Neuronal stem cell (in vitro differentiated cells): Measurements from ENCODE around the gene ING5.

Experiments
- DNase-seq: peaks from one replicate; pipeline ENCODE4 v3.0.0-alpha.2; 2013; ENCODE audit warnings: low spot score
- H2AFZ ChIP-seq: one replicate; pipeline ENCODE4 v1.6.1; 2013; ENCODE audit warnings: mild to moderate bottlenecking, low read length, inconsistent platforms
- H2AK5ac ChIP-seq: 2 replicates; pipeline ENCODE4 v1.6.1; 2013; ENCODE audit warnings: low read depth, mild to moderate bottlenecking, inconsistent platforms, low read length, moderate library complexity, mixed read lengths
- H2BK120ac ChIP-seq: 2 replicates; pipeline ENCODE4 v1.6.1; 2013; ENCODE audit warnings: low read depth, mild to moderate bottlenecking, inconsistent platforms, low read length, moderate library complexity, mixed read lengths
- H2BK12ac ChIP-seq: one replicate; pipeline ENCODE4 v1.6.1; 2013; ENCODE audit warnings: low read length, inconsistent platforms
- H2BK15ac ChIP-seq: 2 replicates; pipeline ENCODE4 v1.6.1; 2013; ENCODE audit warnings: mild to moderate bottlenecking, low read length, inconsistent platforms, mixed read lengths
- H2BK5ac ChIP-seq: one replicate; pipeline ENCODE4 v1.6.1; 2013; ENCODE audit warnings: inconsistent platforms, mild to moderate bottlenecking, low read length, moderate library complexity
- H3K14ac ChIP-seq: one replicate; pipeline ENCODE4 v1.6.1; 2013; ENCODE audit warnings: low read length, inconsistent platforms
- H3K18ac ChIP-seq: 2 replicates; pipeline ENCODE4 v1.6.1; 2013; ENCODE audit warnings: low read length, inconsistent platforms
- H3K23ac ChIP-seq: 2 replicates; pipeline ENCODE4 v1.6.1; 2013; ENCODE audit warnings: low read depth, mild to moderate bottlenecking, mixed read lengths, low read length, inconsistent platforms; ENCODE audit not compliant: poor library complexity
- H3K27ac ChIP-seq: replicated peaks from 3 replicates; pipeline ENCODE4 v1.5.1; 2013; ENCODE audit warnings: low read length, inconsistent platforms
- H3K27me3 ChIP-seq, 3 experiments: 2 replicates each; pipeline ENCODE4 v1.6.1; 2013; ENCODE audit warnings: low read length in 3 of 3, mild to moderate bottlenecking in 2 of 3, inconsistent platforms in 1 of 3, low read depth in 1 of 3, mixed read lengths in 1 of 3, moderate library complexity in 1 of 3; ENCODE audit not compliant: control insufficient read depth in 3 of 3, insufficient read depth in 3 of 3
- H3K36me3 ChIP-seq, 2 donors: replicated peaks in 1 of 2; 2 replicates each; pipeline ENCODE4 v1.6.1; 2013; ENCODE audit warnings: low read length in 2 of 2; ENCODE audit not compliant: control insufficient read depth in 2 of 2, insufficient read depth in 2 of 2
- H3K4ac ChIP-seq: 2 replicates; pipeline ENCODE4 v1.6.1; 2013; ENCODE audit warnings: inconsistent platforms, mild to moderate bottlenecking, low read length, moderate library complexity
- H3K4me1 ChIP-seq, 2 donors: 1 replicate in 1 of 2; 2 replicates in 1 of 2; pipeline ENCODE4 v1.6.1; 2013; ENCODE audit warnings: low read length in 2 of 2, low read depth in 1 of 2; ENCODE audit not compliant: control insufficient read depth in 2 of 2, insufficient read depth in 1 of 2
- H3K4me2 ChIP-seq: one replicate; pipeline ENCODE4 v1.6.1; 2013; ENCODE audit warnings: mild to moderate bottlenecking, low read length, inconsistent platforms; ENCODE audit not compliant: insufficient read depth, poor library complexity, severe bottlenecking
- H3K4me3 ChIP-seq, 2 donors: 2 replicates each; pipeline ENCODE4 v1.5.1; 2013; ENCODE audit warnings: low read length in 2 of 2, mild to moderate bottlenecking in 2 of 2, inconsistent platforms in 1 of 2, moderate library complexity in 1 of 2
- H3K79me1 ChIP-seq: one replicate; pipeline ENCODE4 v1.6.1; 2013; ENCODE audit warnings: low read depth, mild to moderate bottlenecking, inconsistent platforms, low read length, moderate library complexity
- H3K9ac ChIP-seq: one replicate; pipeline ENCODE4 v1.6.1; 2013; ENCODE audit warnings: mild to moderate bottlenecking, low read depth, low read length, inconsistent platforms; ENCODE audit not compliant: poor library complexity
- H3K9me3 ChIP-seq, 2 donors: replicated peaks in 1 of 2; 2 replicates each; pipeline versions ENCODE3 to v1.6.1; 2013; ENCODE audit warnings: low read length in 2 of 2, mild to moderate bottlenecking in 2 of 2, inconsistent platforms in 1 of 2, low read depth in 1 of 2, mixed read lengths in 1 of 2, moderate library complexity in 1 of 2; ENCODE audit not compliant: control insufficient read depth in 2 of 2, insufficient read depth in 1 of 2
- H4K8ac ChIP-seq: one replicate; pipeline ENCODE4 v1.6.1; 2013; ENCODE audit warnings: low read depth, mild to moderate bottlenecking, inconsistent platforms, low read length, moderate library complexity
- H4K91ac ChIP-seq: one replicate; pipeline ENCODE4 v1.6.1; 2013; ENCODE audit warnings: low read length, low read depth, mild to moderate bottlenecking, inconsistent platforms; ENCODE audit not compliant: poor library complexity
- WGBS, 2 donors: extraction: QIAGEN DNeasy Blood & Tissue Kit; methylation state at CpG; one replicate each; pipeline ENCODE4 v1.1.7; 2013; ENCODE audit warnings: missing lambda C conversion rate in 2 of 2, mixed read lengths in 1 of 2; ENCODE audit not compliant: insufficient read length in 2 of 2, insufficient replicate concordance in 1 of 2; ENCODE audit errors: extremely low coverage in 2 of 2; 5-methylcytosine and 5-hydroxymethylcytosine counted together

ING5 gene

DNA sequence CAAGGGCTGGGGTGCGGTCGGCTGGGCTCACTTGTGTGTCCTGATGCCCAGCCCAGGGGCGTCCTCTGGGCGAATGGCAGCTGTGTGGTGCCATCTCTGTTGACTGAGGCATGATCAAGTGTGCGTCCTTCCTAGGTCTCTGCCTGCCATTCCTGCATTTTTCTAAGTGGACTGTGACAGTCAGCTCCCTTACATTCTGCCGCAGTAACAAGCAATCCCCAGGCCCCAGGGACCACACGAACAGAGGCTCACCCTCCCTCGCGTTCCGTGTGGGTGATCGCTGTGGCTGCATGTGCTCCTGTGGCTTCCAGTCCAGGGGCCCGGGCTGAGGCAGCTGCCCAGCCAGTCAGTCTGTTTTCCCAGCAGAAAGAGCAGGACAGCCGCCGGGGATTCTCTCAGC lies 50.4 kb downstream of the ING5 start:
- Histone ChIP-seq H4K8ac (no peak overlapping the region), H3K27me3 (no peaks in the 10 kb centered on the region), H3K14ac (no peak overlapping the region), H2BK5ac (peak overlapping the region; percentile 42), H3K27ac (no peak overlapping the region), H3K18ac (peak overlapping the region; percentile 2), H3K4me2 (no peak overlapping the region), H2BK12ac (peak overlapping the region; percentile 73), H3K4me3 (no peak overlapping the region), H3K23ac (peak overlapping the region; percentile 44), H2BK120ac (no peak overlapping the region), H3K79me1 (peaks cover 10% of the 10 kb centered on the region), H2BK15ac (no peak overlapping the region), H2AK5ac (peak overlapping the region; percentile 14), H4K91ac (no peak overlapping the region), H2AFZ (no peak overlapping the region), H3K36me3 (peaks cover 20 to 48% of the 10 kb centered on the region in 2 donors), H3K9ac (no peak overlapping the region), H3K4ac (no peak overlapping the region), H3K4me1 (peaks cover 0 to 2% of the 10 kb centered on the region in 2 donors), H3K9me3 (no peaks in the 10 kb centered on the region)
- no CpG with 5 or more reads among the region's 14 CpGs for WGBS, 2 donors
- no peak for DNase-seq

DNA sequence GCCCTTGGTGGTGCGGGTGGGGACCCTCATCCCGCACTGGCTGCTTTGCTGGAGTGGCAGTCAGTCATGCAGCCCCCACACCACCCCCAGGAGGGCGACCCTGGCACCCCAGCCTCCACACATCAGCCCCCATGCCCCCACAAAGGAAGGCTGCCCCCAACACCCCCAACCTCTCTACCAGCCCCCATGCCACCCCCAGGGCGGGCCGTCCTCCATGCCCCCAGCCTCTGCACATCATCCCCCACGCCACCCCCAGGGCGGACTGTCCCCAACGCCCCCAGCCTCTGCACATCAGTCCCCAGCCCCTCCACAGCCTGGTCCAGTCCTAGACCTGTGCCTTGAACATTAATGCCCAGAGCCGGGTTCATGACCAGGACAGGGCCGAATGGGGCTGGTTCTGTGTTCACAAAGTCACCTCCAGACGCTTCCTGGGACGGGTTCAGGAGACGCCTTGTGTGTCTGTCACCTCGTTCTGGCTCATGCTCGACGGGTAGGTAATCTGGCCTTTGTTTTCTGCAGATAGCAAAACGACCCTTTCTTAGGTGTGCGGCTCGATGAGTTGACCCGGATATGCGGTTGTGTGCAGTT lies 50.9 kb downstream of the ING5 start:
- Histone ChIP-seq H3K4me2 (no peak overlapping the region), H4K91ac (no peak overlapping the region), H3K4ac (no peak overlapping the region), H2BK12ac (peak overlapping the region; percentile 73), H3K18ac (peak overlapping the region; percentile 2), H3K9ac (no peak overlapping the region), H3K4me1 (peaks cover 0 to 2% of the 10 kb centered on the region in 2 donors), H2BK5ac (peak overlapping the region; percentile 42), H3K36me3 (peaks cover 20 to 47% of the 10 kb centered on the region in 2 donors), H4K8ac (no peak overlapping the region), H2BK120ac (no peak overlapping the region), H3K23ac (no peak overlapping the region), H2BK15ac (no peak overlapping the region), H3K9me3 (no peaks in the 10 kb centered on the region), H3K27me3 (no peaks in the 10 kb centered on the region), H3K4me3 (no peak overlapping the region), H2AFZ (no peak overlapping the region), H3K79me1 (peaks cover 10% of the 10 kb centered on the region), H3K27ac (no peak overlapping the region), H2AK5ac (peak overlapping the region; percentile 14), H3K14ac (no peak overlapping the region)
- WGBS, 2 donors: no CpG with 5 or more reads among the region's 21 CpGs
- no peak for DNase-seq

DNA sequence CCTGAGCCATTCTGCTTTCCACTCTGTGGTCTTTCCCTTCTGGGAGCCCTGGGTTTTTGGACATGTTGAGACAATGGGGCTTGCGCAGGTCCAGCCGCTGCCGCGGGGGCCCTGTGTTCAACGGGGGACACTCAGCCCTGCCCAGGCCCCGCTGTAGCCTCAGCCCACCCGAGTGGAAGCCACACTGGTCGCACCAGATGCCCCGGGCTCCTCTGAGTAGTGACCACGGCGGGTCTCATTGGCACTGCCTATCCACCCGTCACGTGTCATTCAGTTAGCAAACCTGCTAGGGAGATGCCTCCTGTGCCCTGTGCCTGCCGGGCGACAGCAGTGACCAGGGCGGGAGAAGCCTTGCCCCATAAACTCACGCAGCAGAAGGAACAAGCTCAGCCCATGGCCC lies 51.7 kb downstream of the ING5 start:
- H4K91ac ChIP-seq: peak overlapping the region; percentile 85
- no peak overlapping the region for H4K8ac ChIP-seq
- H3K9ac ChIP-seq: no peak overlapping the region
- peak overlapping the region; percentile 54 for H2BK5ac ChIP-seq
- H3K27ac ChIP-seq: no peak overlapping the region
- peaks cover 10% of the 10 kb centered on the region for H3K79me1 ChIP-seq
- no CpG with 5 or more reads among the region's 17 CpGs for WGBS, 2 donors
- no peak overlapping the region for H3K4me3 ChIP-seq
- H3K23ac ChIP-seq: no peak overlapping the region
- H2BK120ac ChIP-seq: peak overlapping the region; percentile 2
- H2AFZ ChIP-seq: no peak overlapping the region
- peak overlapping the region; percentile 96 for H2AK5ac ChIP-seq
- no peaks in the 10 kb centered on the region for H3K27me3 ChIP-seq
- H3K4me1 ChIP-seq: peaks cover 0 to 2% of the 10 kb centered on the region in 2 donors
- peak overlapping the region; percentile 41 for H2BK12ac ChIP-seq
- no peak overlapping the region for H3K4me2 ChIP-seq
- H3K4ac ChIP-seq: peak overlapping the region; percentile 37
- no peak overlapping the region for H3K14ac ChIP-seq
- H3K9me3 ChIP-seq: no peaks in the 10 kb centered on the region
- H3K18ac ChIP-seq: peak overlapping the region; percentile 48
- DNase-seq: no peak
- H3K36me3 ChIP-seq: peaks cover 22 to 45% of the 10 kb centered on the region in 2 donors
- peak overlapping the region; percentile 5 for H2BK15ac ChIP-seq

DNA sequence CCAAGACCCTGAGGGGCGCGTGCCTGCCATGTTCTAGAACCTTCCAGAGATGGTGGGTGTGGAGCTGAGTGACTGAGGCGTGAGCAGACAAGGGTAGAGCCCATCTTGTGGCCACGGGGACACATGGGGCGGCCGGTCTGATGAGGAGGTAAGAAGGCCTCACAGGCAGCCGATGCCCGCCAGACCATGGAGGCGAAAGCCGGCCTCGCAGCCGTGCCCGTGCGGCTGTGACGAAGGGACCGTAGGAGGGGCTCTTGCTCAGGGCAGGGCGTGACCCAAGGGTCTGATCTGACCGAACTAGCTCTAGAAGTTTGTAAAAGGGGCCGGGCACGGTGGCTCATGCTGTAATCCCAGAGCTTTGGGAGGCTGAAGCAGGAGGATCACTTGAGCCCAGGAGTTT lies 52.2 kb downstream of the ING5 start:
- no peak overlapping the region for H3K18ac ChIP-seq
- no peak overlapping the region for H3K4me3 ChIP-seq
- H3K4me2 ChIP-seq: no peak overlapping the region
- peaks cover 20 to 40% of the 10 kb centered on the region in 2 donors for H3K36me3 ChIP-seq
- WGBS, 2 donors: no CpG with 5 or more reads among the region's 20 CpGs
- H2BK15ac ChIP-seq: peak overlapping the region; percentile 5
- no peak for DNase-seq
- H3K9ac ChIP-seq: no peak overlapping the region
- H2BK5ac ChIP-seq: peak overlapping the region; percentile 54
- H3K4ac ChIP-seq: no peak overlapping the region
- peak overlapping the region; percentile 3 for H3K14ac ChIP-seq
- H4K91ac ChIP-seq: no peak overlapping the region
- H2BK12ac ChIP-seq: no peak overlapping the region
- H3K27me3 ChIP-seq: no peaks in the 10 kb centered on the region
- no peak overlapping the region for H3K27ac ChIP-seq
- H4K8ac ChIP-seq: no peak overlapping the region
- H3K79me1 ChIP-seq: peaks cover 10% of the 10 kb centered on the region
- peak overlapping the region; percentile 2 for H2BK120ac ChIP-seq
- peak overlapping the region; percentile 70 for H2AK5ac ChIP-seq
- no peak overlapping the region for H2AFZ ChIP-seq
- H3K9me3 ChIP-seq: no peaks in the 10 kb centered on the region
- no peak overlapping the region for H3K23ac ChIP-seq
- peaks cover 0 to 2% of the 10 kb centered on the region in 2 donors for H3K4me1 ChIP-seq
